GM23248 (cell line): Measurements from ENCODE around the gene CDH13.

Source experiments
- EZH2 ChIP-seq: fragments of 200-600 bp; sonication (generic); IDR thresholded peaks from 2 replicates; pipeline ENCODE4 v1.6.1; 2018; ENCODE audit warnings: antibody characterized with exemption, mild to moderate bottlenecking; ENCODE audit not compliant: insufficient read depth, poor library complexity, severe bottlenecking
- EZH2phosphoT487 ChIP-seq: fragments of 200-600 bp; sonication (generic); IDR thresholded peaks from 2 replicates; pipeline ENCODE4 v1.6.1; 2018; ENCODE audit warnings: antibody characterized with exemption, moderate library complexity, mild to moderate bottlenecking, low read depth; ENCODE audit not compliant: insufficient read depth

- TF ChIP-seq EZH2, result no peak
- TF ChIP-seq EZH2phosphoT487, result no peak
These were observed 642.3 kb downstream of the CDH13 start for GRCh38 chr16:83269048-83269447.
